H1 (cell line): ENCODE measurements around the gene DOK3. TPM values are rescaled to one million over a fixed set of nuclear protein-coding genes. Genes with fewer than 3 reads are reported as not detected.

Experiments
- CTCF ChIA-PET: fragments of 300-600 bp; sonication (Branson Sonifier 250); formaldehyde crosslinking; loops from one replicate; lab custom pipeline; 2021; ENCODE audit not compliant: partially characterized antibody; lab: Charles Lee
- POLR2A ChIA-PET: fragments of 300-600 bp; sonication (Branson Sonifier 250); formaldehyde crosslinking; loops from one replicate; lab custom pipeline; 2021; ENCODE audit warnings: inconsistent platforms; ENCODE audit not compliant: partially characterized antibody; lab: Charles Lee
- DNase-seq, 2 experiments: peaks; one replicate each; pipeline versions ENCODE4 v3.0.0 to v3.0.0-alpha.2; 2010 to 2022; ENCODE audit warnings: low spot score in 2 of 2, low read depth in 1 of 2, mixed read lengths in 1 of 2
- FAIRE-seq: peaks from 2 replicates; lab custom pipeline; 2011; peaks lifted over from hg19 to GRCh38; lab: Jason Lieb, UNC
- H2AFZ ChIP-seq: 2 replicates; pipeline ENCODE4 v1.8.1; 2012; ENCODE audit warnings: low read length, inconsistent platforms
- H2AK5ac ChIP-seq: 2 replicates; pipeline ENCODE4 v1.6.1; 2013; ENCODE audit warnings: low read depth, low read length
- H2BK120ac ChIP-seq: replicated peaks from 2 replicates; pipeline ENCODE3; 2013; ENCODE audit warnings: low read depth, low read length, inconsistent platforms
- H2BK12ac ChIP-seq: 2 replicates; pipeline ENCODE4 v1.6.1; 2013; ENCODE audit warnings: low read depth, low read length
- H2BK15ac ChIP-seq: 2 replicates; pipeline ENCODE4 v1.6.1; 2013; ENCODE audit warnings: low read length
- H2BK20ac ChIP-seq: 2 replicates; pipeline ENCODE4 v1.6.1; 2013; ENCODE audit warnings: low read length
- H2BK5ac ChIP-seq: 2 replicates; pipeline ENCODE4 v1.6.1; 2013; ENCODE audit warnings: low read depth, low read length
- H3K14ac ChIP-seq: 2 replicates; pipeline ENCODE4 v1.6.1; 2013; ENCODE audit warnings: inconsistent platforms; ENCODE audit not compliant: insufficient read length
- H3K18ac ChIP-seq: 2 replicates; pipeline ENCODE4 v1.6.1; 2013; ENCODE audit warnings: low read length; ENCODE audit errors: extremely low read depth
- H3K23ac ChIP-seq: 2 replicates; pipeline ENCODE4 v1.6.1; 2013; ENCODE audit warnings: inconsistent platforms; ENCODE audit not compliant: insufficient read length
- H3K23me2 ChIP-seq: 2 replicates; pipeline ENCODE4 v1.6.1; 2013; ENCODE audit warnings: low read depth, low read length
- H3K27ac ChIP-seq: 2 replicates; pipeline ENCODE4 v1.6.1; 2011; ENCODE audit warnings: low read depth, low read length, inconsistent platforms
- H3K27me3 ChIP-seq, 4 experiments: replicated peaks in 1 of 4; 1 replicate in 1 of 4; 2 replicates in 3 of 4; pipeline versions ENCODE4 v1.6.1 to v1.8.1; 2011 to 2013; ENCODE audit warnings: low read length in 3 of 4, mild to moderate bottlenecking in 3 of 4, inconsistent platforms in 2 of 4, mixed read lengths in 2 of 4, moderate library complexity in 1 of 4; ENCODE audit not compliant: control insufficient read depth in 3 of 4, insufficient read depth in 3 of 4; ENCODE audit errors: extremely low read depth in 1 of 4
- H3K36me3 ChIP-seq, 4 experiments: 2 replicates each; pipeline versions ENCODE4 v1.6.1 to v1.8.1; 2011 to 2013; ENCODE audit warnings: mild to moderate bottlenecking in 4 of 4, low read length in 3 of 4, moderate library complexity in 2 of 4, control low read depth in 1 of 4, inconsistent platforms in 1 of 4; ENCODE audit not compliant: insufficient read depth in 4 of 4, control insufficient read depth in 2 of 4
- H3K4ac ChIP-seq: replicated peaks from 2 replicates; pipeline ENCODE3; 2013; ENCODE audit warnings: low read length, low read depth, mixed read lengths, inconsistent platforms; ENCODE audit not compliant: insufficient read length
- H3K4me1 ChIP-seq, 4 experiments: replicated peaks in 1 of 4; 1 replicate in 1 of 4; 2 replicates in 3 of 4; pipeline versions ENCODE4 v1.6.1 to v1.8.1; 2011 to 2013; ENCODE audit warnings: low read length in 3 of 4, inconsistent platforms in 2 of 4, mixed read lengths in 1 of 4; ENCODE audit not compliant: insufficient read depth in 4 of 4, control insufficient read depth in 3 of 4
- H3K4me2 ChIP-seq, 2 experiments: 2 replicates each; pipeline versions ENCODE4 v1.6.1 to v1.8.1; 2011 to 2013; ENCODE audit warnings: low read depth in 2 of 2, low read length in 2 of 2, control low read depth in 1 of 2, inconsistent platforms in 1 of 2, mild to moderate bottlenecking in 1 of 2; ENCODE audit not compliant: insufficient read depth in 1 of 2
- H3K4me3 ChIP-seq, 4 experiments: fragments of 200-600, 300-600 bp in 1 of 4; sonication (generic), shearing (Covaris generic), sonication (Bioruptor Twin) in 1 of 4; 2 replicates each; pipeline versions ENCODE4 v1.5.1 to v1.8.1; 2011 to 2016; ENCODE audit warnings: low read length in 4 of 4, low read depth in 3 of 4, control low read depth in 2 of 4, inconsistent platforms in 2 of 4, mild to moderate bottlenecking in 2 of 4, mixed read lengths in 1 of 4, moderate library complexity in 1 of 4; ENCODE audit not compliant: insufficient read depth in 2 of 4; ENCODE audit errors: extremely low read depth in 1 of 4
- H3K56ac ChIP-seq: replicated peaks from 2 replicates; pipeline ENCODE3; 2013; ENCODE audit warnings: low read depth, mild to moderate bottlenecking, mixed read lengths, low read length, inconsistent platforms; ENCODE audit not compliant: insufficient read length
- H3K79me1 ChIP-seq: 2 replicates; pipeline ENCODE4 v1.6.1; 2013; ENCODE audit warnings: low read depth, low read length, control low read depth
- H3K79me2 ChIP-seq, 2 experiments: 2 replicates each; pipeline versions ENCODE4 v1.6.1 to v1.8.1; 2012 to 2013; ENCODE audit warnings: low read length in 2 of 2, mild to moderate bottlenecking in 2 of 2, inconsistent platforms in 1 of 2; ENCODE audit not compliant: insufficient read depth in 2 of 2, control insufficient read depth in 1 of 2
- H3K9ac ChIP-seq, 4 experiments: replicated peaks in 1 of 4; 1 replicate in 1 of 4; 2 replicates in 3 of 4; pipeline versions ENCODE4 v1.6.1 to v1.8.1; 2011 to 2013; ENCODE audit warnings: low read depth in 3 of 4, low read length in 3 of 4, control low read depth in 2 of 4, mild to moderate bottlenecking in 2 of 4, moderate library complexity in 2 of 4, inconsistent platforms in 1 of 4; ENCODE audit errors: extremely low read depth in 1 of 4
- H3K9me3 ChIP-seq, 2 experiments: 2 replicates each; pipeline versions ENCODE4 v1.6.1 to v1.8.1; 2012 to 2013; ENCODE audit warnings: mild to moderate bottlenecking in 2 of 2, moderate library complexity in 2 of 2, control low read depth in 1 of 2, inconsistent platforms in 1 of 2, low read depth in 1 of 2, low read length in 1 of 2, mixed read lengths in 1 of 2; ENCODE audit not compliant: insufficient read depth in 2 of 2
- H4K20me1 ChIP-seq, 2 experiments: replicated peaks in 1 of 2; 2 replicates each; pipeline versions ENCODE3 to v1.8.1; 2011 to 2013; ENCODE audit warnings: inconsistent platforms in 2 of 2, low read length in 2 of 2, mild to moderate bottlenecking in 1 of 2; ENCODE audit not compliant: insufficient read depth in 2 of 2, control insufficient read depth in 1 of 2
- H4K5ac ChIP-seq: 2 replicates; pipeline ENCODE4 v1.6.1; 2013; ENCODE audit warnings: low read length, low read depth, mixed read lengths, inconsistent platforms; ENCODE audit not compliant: insufficient read length
- H4K8ac ChIP-seq: 2 replicates; pipeline ENCODE4 v1.8.0; 2013; ENCODE audit warnings: mild to moderate bottlenecking, moderate library complexity, low read length, inconsistent platforms; ENCODE audit not compliant: insufficient read depth; ENCODE audit errors: extremely low read depth
- H4K91ac ChIP-seq: replicated peaks from 2 replicates; pipeline ENCODE3; 2013; ENCODE audit warnings: low read length, mixed read lengths, inconsistent platforms; ENCODE audit not compliant: insufficient read length
- CBX8 ChIP-seq: fragments of 300-800, 300-1000 bp; sonication (generic); IDR thresholded peaks from 2 replicates; pipeline ENCODE4 v1.7.1; 2016; ENCODE audit warnings: low read depth, low read length, borderline replicate concordance
- GABPA ChIP-seq: IDR thresholded peaks from 2 replicates; pipeline ENCODE4 v1.6.1; 2011; ENCODE audit warnings: mild to moderate bottlenecking, low read length, moderate library complexity, borderline replicate concordance; ENCODE audit not compliant: insufficient read depth
- KDM1A ChIP-seq: fragments of 200-600, 300-600 bp; sonication (generic); IDR thresholded peaks from 2 replicates; pipeline ENCODE4 v1.7.1; 2016; ENCODE audit warnings: mild to moderate bottlenecking, low read length, borderline replicate concordance
- KDM5A ChIP-seq: fragments of 200-600 bp; IDR thresholded peaks from 2 replicates; pipeline ENCODE4 v1.7.1; 2012; ENCODE audit warnings: mild to moderate bottlenecking, low read length, inconsistent platforms, mixed read lengths
- PHF8 ChIP-seq: fragments of 200-600 bp; sonication (generic); conservative IDR thresholded peaks from 2 replicates; pipeline ENCODE4 v1.7.1; 2012; ENCODE audit warnings: low read depth, mild to moderate bottlenecking, inconsistent platforms, low read length, moderate library complexity
- POLR2A ChIP-seq, 2 experiments: IDR thresholded peaks; 1 replicate in 1 of 2; 2 replicates in 1 of 2; pipeline ENCODE4 v1.6.1; 2011; ENCODE audit warnings: low read depth in 2 of 2, low read length in 2 of 2, mild to moderate bottlenecking in 2 of 2; ENCODE audit errors: control extremely low read depth in 1 of 2
- RAD21 ChIP-seq, 2 experiments: IDR thresholded peaks in 1 of 2; conservative IDR thresholded peaks in 1 of 2; 2 replicates each; pipeline ENCODE4 v1.6.1; 2011; ENCODE audit warnings: low read depth in 2 of 2, low read length in 2 of 2, improper control_type of control experiment in 1 of 2, inconsistent platforms in 1 of 2, mild to moderate bottlenecking in 1 of 2, moderate library complexity in 1 of 2
- RBBP5 ChIP-seq: IDR thresholded peaks from 2 replicates; pipeline ENCODE4 v1.7.1; 2012; ENCODE audit warnings: low read depth, mild to moderate bottlenecking, inconsistent platforms, low read length, moderate library complexity, borderline replicate concordance
- SAP30 ChIP-seq: fragments of 300-600 bp; sonication (generic); IDR thresholded peaks from 2 replicates; pipeline ENCODE4 v1.7.1; 2012; ENCODE audit warnings: low read length, moderate library complexity, mild to moderate bottlenecking, inconsistent platforms; ENCODE audit not compliant: insufficient read depth, insufficient replicate concordance
- SP2 ChIP-seq: IDR thresholded peaks from 2 replicates; pipeline ENCODE4 v1.6.1; 2012; ENCODE audit warnings: mild to moderate bottlenecking, low read length, inconsistent platforms
- SUZ12 ChIP-seq: fragments of 200-600 bp; sonication (generic); IDR thresholded peaks from 2 replicates; pipeline ENCODE4 v1.6.1; 2012; ENCODE audit warnings: mild to moderate bottlenecking, inconsistent platforms, low read length, moderate library complexity, mixed read lengths
- WGBS, 2 experiments: shearing (Covaris generic) in 1 of 2; methylation state at CpG; one replicate each; pipeline versions ENCODE4 v1.1.6 to v1.1.7; 2013 to 2015; ENCODE audit warnings: low lambda C conversion rate in 2 of 2, mixed read lengths in 2 of 2, inconsistent platforms in 1 of 2, low coverage in 1 of 2, missing lambda C conversion rate in 1 of 2; ENCODE audit not compliant: insufficient replicate concordance in 2 of 2, insufficient coverage in 1 of 2, insufficient read length in 1 of 2; ENCODE audit errors: extremely low coverage in 1 of 2, missing lambda C conversion rate in 1 of 2; 5-methylcytosine and 5-hydroxymethylcytosine counted together
- polyA plus RNA-seq, 7 experiments: library from polyadenylated mRNA; depleted of rRNA in 3 of 7; stranded (reverse) in 5 of 7; unstranded in 2 of 7; fragments of >200 nt in 5 of 7; fragments of 200-250 nt in 2 of 7; gene quantifications; 1 replicate in 5 of 7; 2 replicates in 1 of 7; 4 replicates in 1 of 7; pipeline versions ENCODE4 v1.2.1 to v1.2.3, GENCODE V29; 2011 to 2013; ENCODE audit warnings: missing spikeins in 2 of 7, mixed read lengths in 2 of 7
- total RNA-seq: library from RNA; stranded (reverse); fragmentation: NEBNext Ultra II Directional; extraction: Animal tissue kit (Norgen Biotek cat#: 25700); gene quantifications from 2 replicates; pipeline ENCODE4 v1.2.1, GENCODE V29; 2021

The DOK3 gene
- total and polyA plus RNA-seq, 2 of the 8 experiments (the other 6 are each of a cell fraction or from before 2014, with no cell fraction given), result 4.2 to 6.4 TPM

DNA sequence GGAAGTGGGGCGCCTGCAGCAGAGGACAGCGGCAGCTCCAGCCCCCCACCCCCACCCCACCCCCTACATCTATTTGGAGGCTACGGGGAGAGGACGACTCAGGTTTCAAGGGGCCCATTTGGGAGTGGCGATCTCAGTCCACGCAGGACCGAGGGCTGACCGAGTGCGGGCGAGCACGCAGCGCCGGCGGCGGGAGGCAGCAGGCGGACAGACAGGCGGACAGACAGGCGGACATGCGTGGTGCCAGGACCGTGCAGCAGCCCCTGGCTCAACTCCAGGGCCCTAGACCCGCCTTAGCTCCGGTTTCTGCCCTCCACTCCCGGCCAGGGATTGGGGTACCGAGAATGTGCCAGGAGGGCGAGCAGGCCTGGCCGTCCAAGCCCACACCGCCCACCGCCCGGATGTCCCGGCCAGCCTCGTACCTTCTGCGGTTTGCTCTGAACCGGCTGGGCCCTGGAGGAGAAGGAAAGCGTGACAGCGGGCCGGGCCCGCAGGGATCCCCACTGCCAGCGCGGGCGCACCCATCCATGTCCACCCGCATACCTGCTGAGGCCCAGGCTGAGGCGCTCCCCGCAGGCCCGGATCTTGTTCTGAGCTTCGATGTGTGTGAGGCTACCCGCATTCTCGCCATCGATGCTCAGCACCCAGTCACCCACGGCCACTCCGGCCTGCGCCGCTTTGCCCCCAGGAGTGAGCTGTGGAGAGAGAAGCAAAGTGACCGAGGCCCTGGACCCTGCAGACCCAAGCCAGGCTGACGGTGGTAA lies 17.5 kb downstream of the DOK3 start:
- peaks cover 3% of the 10 kb centered on the region; the same call in 1 of the 2 replicates for H3K23me2 ChIP-seq
- DNase-seq (no peak), FAIRE-seq (no peak)
- no peak overlapping the region for H2BK120ac ChIP-seq
- H3K27me3 ChIP-seq, result no peaks in the 10 kb centered on the region
- H4K5ac ChIP-seq, result no peak overlapping the region
- ChIA-PET POLR2A (interaction anchor here (0.8 to 67.5 kb wide), 10 partner anchors 12 to 126 kb away, joined by 3 to 3349 read pairs (median 4); partner anchors contain the start of genes DBN1, DDX41, DOK3 and PDLIM7), CTCF (interaction anchor here (0.8 to 12.7 kb wide), 17 partner anchors 13 to 714 kb away, joined by 3 to 306 read pairs (median 4); partner anchors contain the start of genes DDX41, DOK3 and PDLIM7)
- peaks cover 25 to 42% (median 35%) of the 10 kb centered on the region in 4 experiments for H3K36me3 ChIP-seq
- H2AFZ ChIP-seq, result no peak overlapping the region
- H3K9me3 ChIP-seq, result no peaks in the 10 kb centered on the region
- no peak overlapping the region for H2BK15ac ChIP-seq
- H2BK20ac ChIP-seq, result no peak overlapping the region
- no peak overlapping the region for H3K4ac ChIP-seq
- no peak overlapping the region for H3K23ac ChIP-seq
- no peak overlapping the region for H3K18ac ChIP-seq
- no peak overlapping the region for H3K56ac ChIP-seq
- H3K79me1 ChIP-seq, result peaks cover 7% of the 10 kb centered on the region; the same call in 1 of the 2 replicates
- H3K4me1 ChIP-seq, result peaks cover 0 to 27% (median 24%) of the 10 kb centered on the region in 4 experiments; a peak in 6 of 7 replicates
- no peak overlapping the region for H2AK5ac ChIP-seq
- H2BK5ac ChIP-seq, result no peak overlapping the region; the same call in 1 of the 2 replicates
- H4K8ac ChIP-seq, result peak overlapping the region; percentile 6; the same call in 1 of the 2 replicates
- no peak overlapping the region for H3K4me2 ChIP-seq
- no peak overlapping the region for H3K27ac ChIP-seq
- H4K20me1 ChIP-seq, result peaks cover 6 to 10% of the 10 kb centered on the region in 2 experiments
- H3K14ac ChIP-seq, result no peak overlapping the region
- 94% methylated on average over 31 of the region's 54 CpGs; no CpG with 5 or more reads in 1 of the 2 experiments for WGBS, 2 experiments
- H2BK12ac ChIP-seq, result no peak overlapping the region
- H3K4me3 ChIP-seq, result no peak overlapping the region
- H3K9ac ChIP-seq, result no peak overlapping the region; a peak in 1 of 7 replicates
- H3K79me2 ChIP-seq, result peaks cover 0 to 8% of the 10 kb centered on the region in 2 experiments; a peak in 1 of 4 replicates
- no peak overlapping the region for H4K91ac ChIP-seq
- TF ChIP-seq SP2, result no peak
- no peak for TF ChIP-seq CBX8
- peak in 1 of 2 experiments; percentile 77; a peak in 2 of 3 replicates for TF ChIP-seq POLR2A (IDR thresholded peaks at IDR 0.05; ENCODE audit: control extremely low read depth in 1 of 2, low read depth in 2 of 2, low read length in 2 of 2)
- no peak for TF ChIP-seq RAD21 (IDR thresholded peaks at IDR 0.05 in 1 of 2, conservative IDR thresholded peaks at IDR 0.05 in 1 of 2; ENCODE audit: low read depth in 2 of 2, low read length in 2 of 2)
- no peak for TF ChIP-seq SUZ12
- no peak for TF ChIP-seq SAP30
- TF ChIP-seq GABPA, result 0 out of 2 replicates have a peak, but pooled peaks have one; percentile 11
- no peak for TF ChIP-seq RBBP5
- TF ChIP-seq KDM5A, result no peak
- no peak for TF ChIP-seq PHF8
- TF ChIP-seq KDM1A, result no peak
